OCI-LY7 (cell line): Measurements from ENCODE around the gene AURKAIP1. TPM values are rescaled to one million over a fixed set of nuclear protein-coding genes. Genes with fewer than 3 reads are reported as not detected.

Source experiments
- BruUV-seq: library from RNA; stranded (reverse); fragments of 400-500 nt; replicated peaks from 2 replicates; lab custom pipeline; 2021; lab: Mats Ljungman, UMichigan
- CTCF ChIA-PET: fragments of 300-600 bp; sonication (Branson Sonifier 250); formaldehyde crosslinking; loops from one replicate; lab custom pipeline; 2022; ENCODE audit warnings: antibody characterized with exemption; ENCODE audit not compliant: unreplicated experiment; lab: Charles Lee
- POLR2A ChIA-PET: fragments of 300-600 bp; sonication (Branson Sonifier 250); formaldehyde crosslinking; loops from one replicate; lab custom pipeline; 2022; ENCODE audit warnings: antibody characterized with exemption; lab: Charles Lee
- DNase-seq: peaks from one replicate; pipeline ENCODE4 v3.0.0-alpha.2; 2015; ENCODE audit warnings: low spot score
- H2AFZ ChIP-seq: fragments of 200-600 bp; sonication (generic), shearing (Covaris generic); 2 replicates; pipeline ENCODE4 v1.6.1; 2014; ENCODE audit warnings: mild to moderate bottlenecking, antibody characterized with exemption, low read length, moderate library complexity
- H3K27ac ChIP-seq: fragments of 200-600 bp; sonication (generic); 2 replicates; pipeline ENCODE4 v1.5.1; 2014; ENCODE audit warnings: mixed run types, low read depth, mild to moderate bottlenecking, moderate library complexity, low read length, inconsistent platforms; ENCODE audit not compliant: poor library complexity, severe bottlenecking
- H3K36me3 ChIP-seq: fragments of 200-600 bp; sonication (generic); 2 replicates; pipeline ENCODE4 v1.6.1; 2014; ENCODE audit warnings: mild to moderate bottlenecking, antibody characterized with exemption, low read length, moderate library complexity, mixed read lengths; ENCODE audit not compliant: insufficient read depth
- H3K4me1 ChIP-seq: fragments of 200-600 bp; sonication (generic); 2 replicates; pipeline ENCODE4 v1.5.1; 2014; ENCODE audit warnings: mild to moderate bottlenecking, low read length; ENCODE audit not compliant: insufficient read depth, poor library complexity, severe bottlenecking
- H3K4me2 ChIP-seq: fragments of 200-600 bp; sonication (generic); 2 replicates; pipeline ENCODE4 v1.6.1; 2014; ENCODE audit warnings: mild to moderate bottlenecking, low read length
- H3K4me3 ChIP-seq: fragments of 200-600 bp; sonication (generic); 2 replicates; pipeline ENCODE4 v1.5.1; 2014; ENCODE audit warnings: mild to moderate bottlenecking, low read depth, low read length; ENCODE audit not compliant: poor library complexity, severe bottlenecking
- H3K79me2 ChIP-seq: fragments of 200-600 bp; sonication (generic); 2 replicates; pipeline ENCODE4 v1.6.1; 2016; ENCODE audit warnings: low read depth, mild to moderate bottlenecking, low read length, moderate library complexity, mixed read lengths; ENCODE audit not compliant: insufficient read depth
- H3K9me2 ChIP-seq: fragments of 200-600 bp; sonication (generic); 2 replicates; pipeline ENCODE4 v1.6.1; 2016; ENCODE audit warnings: mild to moderate bottlenecking, low read length, mixed read lengths; ENCODE audit not compliant: insufficient read depth
- H3K9me3 ChIP-seq: fragments of 200-600 bp; sonication (generic); 2 replicates; pipeline ENCODE4 v1.6.1; 2014; ENCODE audit warnings: mild to moderate bottlenecking, mixed run types, low read length, mixed read lengths
- H4K20me1 ChIP-seq: fragments of 200-600 bp; sonication (generic); 2 replicates; pipeline ENCODE4 v1.6.1; 2014; ENCODE audit warnings: mild to moderate bottlenecking, antibody characterized with exemption, low read length, moderate library complexity, mixed read lengths; ENCODE audit not compliant: insufficient read depth
- EZH2phosphoT487 ChIP-seq: fragments of 200-600 bp; sonication (generic); IDR thresholded peaks from 2 replicates; pipeline ENCODE4 v1.6.1; 2018; ENCODE audit warnings: low read depth, borderline replicate concordance, mild to moderate bottlenecking, mixed run types, antibody characterized with exemption, low read length, moderate library complexity, mixed read lengths
- intact Hi-C: fragments of 100-400 bp; cut with micrococcal nuclease; formaldehyde crosslinking; loops from one replicate; pipeline ENCODE4 v1.10.0; 2022; ENCODE audit not compliant: unreplicated experiment
- total RNA-seq, 2 experiments: library from RNA; depleted of rRNA in 1 of 2; stranded (reverse); fragments of >200 nt in 1 of 2; shearing (Covaris generic) in 1 of 2; gene quantifications; 2 replicates each; pipeline ENCODE4 v1.2.3, GENCODE V29; 2014 to 2022
- TF ChIP-seq, protein P1 (sequence below): fragments of 200-600 bp; sonication (generic); conservative IDR thresholded peaks from 2 replicates; pipeline ENCODE4 v1.5.1; 2014; ENCODE audit warnings: mild to moderate bottlenecking, antibody characterized with exemption, low read length, moderate library complexity, mixed read lengths

AURKAIP1 gene
- total RNA-seq, 2 experiments from 2014 or later = 163 to 172 TPM

DNA sequence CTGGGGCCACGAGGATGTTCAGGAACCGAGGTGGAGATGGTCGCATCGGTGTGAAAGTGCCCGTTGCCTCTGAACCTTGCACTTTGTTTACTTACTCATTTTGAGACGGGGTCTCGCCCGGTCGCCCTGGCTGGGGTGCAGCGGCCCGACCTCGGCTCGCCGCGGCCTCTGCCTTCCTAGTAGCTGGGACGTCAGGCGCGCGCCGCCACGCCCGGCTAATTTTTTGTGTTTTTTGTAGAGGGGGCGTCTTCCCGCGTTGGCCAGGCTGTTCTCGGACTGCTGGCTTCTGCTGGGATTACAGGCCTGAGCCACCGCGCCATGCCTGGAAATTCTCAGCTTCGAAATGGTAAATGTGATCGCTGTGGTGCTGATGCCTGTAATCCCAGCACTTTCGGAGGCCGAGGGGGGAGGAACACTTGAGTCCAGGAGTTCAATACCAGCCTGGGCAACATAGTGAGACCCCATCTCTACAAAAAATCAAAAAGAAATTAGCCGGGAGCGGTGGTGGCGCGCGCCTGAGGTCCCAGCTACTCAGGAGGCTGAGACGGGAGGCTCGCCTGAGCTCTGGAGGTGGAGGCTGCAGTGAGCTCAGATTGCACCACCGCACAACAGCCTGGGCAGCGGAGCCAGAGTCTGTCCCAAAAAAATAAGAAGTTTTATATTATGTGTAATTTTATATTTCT, 32.8 kb upstream of the AURKAIP1 start:
- Histone ChIP-seq H3K9me2 (no peaks in the 10 kb centered on the region), H3K4me2 (peak overlapping the region; percentile 74), H3K9me3 (no peaks in the 10 kb centered on the region), H2AFZ (no peak overlapping the region), H3K79me2 (peaks cover 49% of the 10 kb centered on the region), H3K27ac (peak overlapping the region; percentile 73), H3K4me1 (peaks cover 18% of the 10 kb centered on the region), H3K36me3 (peaks cover 57% of the 10 kb centered on the region), H3K4me3 (peak overlapping the region; percentile 92), H4K20me1 (peaks cover 6% of the 10 kb centered on the region)
- no TSS peak for BruUV-seq
- POLR2A ChIA-PET = interaction anchor here (0.9 to 1.0 kb wide), 2 partner anchors 32 to 166 kb away, joined by 3 to 4 read pairs; no protein-coding TSS in a partner anchor
- peak; percentile 49 for DNase-seq
- intact Hi-C loops = loop anchor here (5.0 kb wide), 1 partner anchor 105 kb away; the partner anchor contains the start of gene ATAD3A
- CTCF ChIA-PET = interaction anchor here (0.5 kb wide), 1 partner anchor 9 kb away, joined by 3 read pairs; the partner anchor contains the start of gene CCNL2
- TF ChIP-seq, protein P1, sequence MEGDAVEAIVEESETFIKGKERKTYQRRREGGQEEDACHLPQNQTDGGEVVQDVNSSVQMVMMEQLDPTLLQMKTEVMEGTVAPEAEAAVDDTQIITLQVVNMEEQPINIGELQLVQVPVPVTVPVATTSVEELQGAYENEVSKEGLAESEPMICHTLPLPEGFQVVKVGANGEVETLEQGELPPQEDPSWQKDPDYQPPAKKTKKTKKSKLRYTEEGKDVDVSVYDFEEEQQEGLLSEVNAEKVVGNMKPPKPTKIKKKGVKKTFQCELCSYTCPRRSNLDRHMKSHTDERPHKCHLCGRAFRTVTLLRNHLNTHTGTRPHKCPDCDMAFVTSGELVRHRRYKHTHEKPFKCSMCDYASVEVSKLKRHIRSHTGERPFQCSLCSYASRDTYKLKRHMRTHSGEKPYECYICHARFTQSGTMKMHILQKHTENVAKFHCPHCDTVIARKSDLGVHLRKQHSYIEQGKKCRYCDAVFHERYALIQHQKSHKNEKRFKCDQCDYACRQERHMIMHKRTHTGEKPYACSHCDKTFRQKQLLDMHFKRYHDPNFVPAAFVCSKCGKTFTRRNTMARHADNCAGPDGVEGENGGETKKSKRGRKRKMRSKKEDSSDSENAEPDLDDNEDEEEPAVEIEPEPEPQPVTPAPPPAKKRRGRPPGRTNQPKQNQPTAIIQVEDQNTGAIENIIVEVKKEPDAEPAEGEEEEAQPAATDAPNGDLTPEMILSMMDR = no peak
- no peak for TF ChIP-seq EZH2phosphoT487

DNA sequence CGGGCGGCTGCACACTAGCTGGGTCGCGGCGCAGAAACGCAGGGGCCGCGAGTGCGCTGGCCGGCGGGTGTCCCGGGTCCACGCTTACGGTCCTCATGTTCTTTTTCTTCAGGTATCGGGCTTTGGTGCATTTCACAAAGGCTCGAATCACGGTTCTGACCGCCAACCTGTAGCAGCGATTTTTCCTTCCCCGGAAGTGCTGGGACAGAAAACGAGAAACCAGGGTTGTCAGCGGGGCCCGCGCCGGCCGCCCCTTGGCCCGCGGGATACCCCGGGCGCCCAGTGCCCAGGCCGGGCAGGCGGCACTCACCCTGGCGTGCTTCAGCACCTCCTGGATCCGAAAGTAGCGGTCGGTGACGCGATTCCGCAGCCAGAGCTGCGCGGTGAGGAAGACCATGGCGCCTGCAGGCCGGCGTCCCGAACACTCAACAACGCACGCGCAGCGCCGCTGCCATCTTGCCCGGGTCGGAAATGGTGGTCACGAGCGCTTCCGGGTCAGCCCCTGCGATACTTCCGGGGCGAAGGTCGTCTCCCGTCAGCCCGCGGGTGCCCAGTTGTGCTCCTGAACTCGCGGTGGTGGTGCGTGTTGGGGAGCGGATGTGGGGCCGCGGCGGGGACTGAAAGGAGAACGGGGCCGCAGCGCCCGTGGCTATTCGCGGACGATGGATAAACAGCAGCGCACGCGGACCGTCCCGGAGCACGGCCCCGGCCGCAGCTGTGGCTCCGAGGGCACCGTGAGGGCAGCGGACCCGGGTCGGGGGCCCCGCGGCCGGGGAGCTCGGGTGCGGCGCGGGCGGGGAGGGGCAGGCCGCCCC, 32.0 kb upstream of the AURKAIP1 start, which contains the start of gene MRPL20:
Gene MRPL20 (minus strand): TSS at position 473 of the 815 bp plus-strand sequence. CDS start 76 bp downstream, at position 397.
- BruUV-seq = no TSS peak
- ChIA-PET CTCF (no interaction called here), POLR2A (interaction anchor here (0.5 to 1.0 kb wide), 3 partner anchors 13 to 167 kb away, joined by 3 to 4 read pairs (median 3); no protein-coding TSS in a partner anchor)
- Histone ChIP-seq H3K9me3 (no peaks in the 10 kb centered on the region), H3K9me2 (no peaks in the 10 kb centered on the region), H3K79me2 (peaks cover 49% of the 10 kb centered on the region), H2AFZ (0 out of 2 replicates have a peak within 1 kb of the TSS, but pooled peaks have one; percentile 24), H3K4me3 (peak within 1 kb of the TSS; percentile 92), H4K20me1 (peaks cover 6% of the 10 kb centered on the region), H3K4me2 (peak within 1 kb of the TSS; percentile 84), H3K27ac (peak within 1 kb of the TSS; percentile 73), H3K36me3 (peaks cover 64% of the 10 kb centered on the region), H3K4me1 (peaks cover 19% of the 10 kb centered on the region)
- TF ChIP-seq, protein P1 = no peak
- TF ChIP-seq EZH2phosphoT487 = no peak
- intact Hi-C loops = loop anchor here (5.0 kb wide), 1 partner anchor 105 kb away; the partner anchor contains the start of gene ATAD3A
- DNase-seq = peak; percentile 95
